Gastrocnemius medialis (tissue), 4 donors: ENCODE data around the gene GPR142.

Source experiments
- POLR2A ChIP-seq, 2 donors: fragments of 450-650 bp; IDR thresholded peaks; one replicate each; pipeline ENCODE4 v1.6.1; 2017; ENCODE audit warnings: antibody characterized with exemption in 2 of 2, mild to moderate bottlenecking in 2 of 2, moderate library complexity in 2 of 2
- TF ChIP-seq, protein P1 (sequence below), 5 experiments: fragments of 450-650 bp in 3 of 5; fragments of 200-600 bp in 2 of 5; sonication (generic) in 2 of 5; IDR thresholded peaks in 4 of 5; conservative IDR thresholded peaks in 1 of 5; 1 replicate in 4 of 5; 2 replicates in 1 of 5; pipeline ENCODE4 v1.5.1; 2016 to 2019; ENCODE audit warnings: antibody characterized with exemption in 5 of 5, mild to moderate bottlenecking in 3 of 5, moderate library complexity in 3 of 5

DNA sequence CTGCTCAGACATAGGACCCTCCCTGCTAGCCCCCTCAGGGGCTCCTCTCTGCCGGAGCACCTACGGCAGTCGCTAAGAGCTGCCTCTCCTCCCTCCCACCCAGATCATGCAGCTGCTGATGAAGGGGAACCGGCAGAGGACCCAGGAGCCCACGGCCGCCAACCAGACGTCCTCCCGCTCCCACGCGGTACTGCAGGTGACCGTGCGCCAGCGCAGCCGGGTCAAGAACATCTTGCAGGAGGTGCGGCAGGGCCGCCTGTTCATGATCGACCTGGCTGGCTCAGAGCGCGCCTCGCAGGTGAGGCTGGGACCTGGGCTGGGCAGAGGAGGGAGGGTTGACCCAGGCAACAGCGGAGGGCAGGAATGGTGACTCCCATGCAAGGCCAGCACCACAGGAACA lies 22.6 kb upstream of the GPR142 start:
- TF ChIP-seq, protein P1, sequence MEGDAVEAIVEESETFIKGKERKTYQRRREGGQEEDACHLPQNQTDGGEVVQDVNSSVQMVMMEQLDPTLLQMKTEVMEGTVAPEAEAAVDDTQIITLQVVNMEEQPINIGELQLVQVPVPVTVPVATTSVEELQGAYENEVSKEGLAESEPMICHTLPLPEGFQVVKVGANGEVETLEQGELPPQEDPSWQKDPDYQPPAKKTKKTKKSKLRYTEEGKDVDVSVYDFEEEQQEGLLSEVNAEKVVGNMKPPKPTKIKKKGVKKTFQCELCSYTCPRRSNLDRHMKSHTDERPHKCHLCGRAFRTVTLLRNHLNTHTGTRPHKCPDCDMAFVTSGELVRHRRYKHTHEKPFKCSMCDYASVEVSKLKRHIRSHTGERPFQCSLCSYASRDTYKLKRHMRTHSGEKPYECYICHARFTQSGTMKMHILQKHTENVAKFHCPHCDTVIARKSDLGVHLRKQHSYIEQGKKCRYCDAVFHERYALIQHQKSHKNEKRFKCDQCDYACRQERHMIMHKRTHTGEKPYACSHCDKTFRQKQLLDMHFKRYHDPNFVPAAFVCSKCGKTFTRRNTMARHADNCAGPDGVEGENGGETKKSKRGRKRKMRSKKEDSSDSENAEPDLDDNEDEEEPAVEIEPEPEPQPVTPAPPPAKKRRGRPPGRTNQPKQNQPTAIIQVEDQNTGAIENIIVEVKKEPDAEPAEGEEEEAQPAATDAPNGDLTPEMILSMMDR (IDR thresholded peaks at IDR 0.05 in 4 of 5, conservative IDR thresholded peaks at IDR 0.05 in 1 of 5), result no peak
- TF ChIP-seq POLR2A (IDR thresholded peaks at IDR 0.05), result no peak
